HepG2 (cell line): ENCODE measurements around the gene BCAS1.

ENCODE experiments used
- ASH2L ChIP-seq: fragments of 300-600, 200-600 bp; sonication (generic); IDR thresholded peaks from 2 replicates; pipeline ENCODE4 v1.7.0; 2017; ENCODE audit warnings: low read depth, mild to moderate bottlenecking, moderate library complexity, mixed read lengths, low read length; ENCODE audit not compliant: insufficient read length
- KLF16 ChIP-seq, 2 experiments: sonication (generic) in 1 of 2; formaldehyde crosslinking in 1 of 2; IDR thresholded peaks; 2 replicates each; pipeline versions ENCODE4 v1.6.1 to v1.8.0; 2016 to 2023; ENCODE audit warnings: missing genetic modification reagents in 2 of 2, missing compliant biosample characterization in 1 of 2
- MTA1 ChIP-seq: sonication (generic); formaldehyde crosslinking; IDR thresholded peaks from 2 replicates; pipeline ENCODE4 v1.4.0; 2020; ENCODE audit warnings: missing genetic modification reagents, mild to moderate bottlenecking, borderline replicate concordance
- MYC ChIP-seq: sonication (generic); formaldehyde crosslinking; IDR thresholded peaks from 2 replicates; pipeline ENCODE4 v1.9.0; 2021; ENCODE audit warnings: missing genetic modification reagents, borderline replicate concordance
- NFATC3 ChIP-seq: sonication (generic); formaldehyde crosslinking; IDR thresholded peaks from 2 replicates; pipeline ENCODE4 v1.5.1; 2020; ENCODE audit warnings: mild to moderate bottlenecking, missing genetic modification reagents
- TF ChIP-seq, protein P1 (sequence below): sonication (generic); formaldehyde crosslinking; conservative IDR thresholded peaks from 2 replicates; pipeline ENCODE4 v1.4.0; 2020; ENCODE audit warnings: missing genetic modification reagents
- TF ChIP-seq, protein P2 (sequence below): sonication (generic); formaldehyde crosslinking; IDR thresholded peaks from 2 replicates; pipeline ENCODE4 v1.5.0; 2020; ENCODE audit warnings: mild to moderate bottlenecking, low read depth, missing genetic modification reagents, borderline replicate concordance
- TF ChIP-seq, protein P3 (sequence below): sonication (generic); formaldehyde crosslinking; IDR thresholded peaks from 2 replicates; pipeline ENCODE4 v1.8.0; 2022; ENCODE audit warnings: mild to moderate bottlenecking, missing genetic modification reagents; ENCODE audit not compliant: insufficient replicate concordance

DNA sequence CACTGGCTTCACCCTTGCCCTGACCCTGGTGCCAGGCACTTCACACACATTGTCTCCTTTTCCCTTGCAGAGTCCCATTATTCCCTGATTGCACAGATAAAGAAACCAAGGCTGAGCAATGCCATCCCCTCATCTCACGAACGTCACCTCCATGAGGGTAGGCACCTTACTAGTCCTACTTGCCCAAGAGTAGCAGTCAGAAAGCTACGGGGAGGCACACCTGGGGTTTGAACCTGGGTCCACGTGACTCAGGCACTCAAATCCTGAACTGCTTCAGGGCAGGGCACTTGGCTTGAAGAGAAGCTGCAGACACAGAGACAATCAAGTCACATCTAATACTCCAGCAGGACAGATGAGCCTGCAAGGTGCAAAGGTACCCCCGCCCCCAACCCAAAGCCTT, 1.9 kb downstream of the BCAS1 start:
- TF ChIP-seq, protein P1, sequence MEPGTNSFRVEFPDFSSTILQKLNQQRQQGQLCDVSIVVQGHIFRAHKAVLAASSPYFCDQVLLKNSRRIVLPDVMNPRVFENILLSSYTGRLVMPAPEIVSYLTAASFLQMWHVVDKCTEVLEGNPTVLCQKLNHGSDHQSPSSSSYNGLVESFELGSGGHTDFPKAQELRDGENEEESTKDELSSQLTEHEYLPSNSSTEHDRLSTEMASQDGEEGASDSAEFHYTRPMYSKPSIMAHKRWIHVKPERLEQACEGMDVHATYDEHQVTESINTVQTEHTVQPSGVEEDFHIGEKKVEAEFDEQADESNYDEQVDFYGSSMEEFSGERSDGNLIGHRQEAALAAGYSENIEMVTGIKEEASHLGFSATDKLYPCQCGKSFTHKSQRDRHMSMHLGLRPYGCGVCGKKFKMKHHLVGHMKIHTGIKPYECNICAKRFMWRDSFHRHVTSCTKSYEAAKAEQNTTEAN (CRISPR knock-in tag) = no peak
- TF ChIP-seq KLF16 (CRISPR knock-in tag; IDR thresholded peaks at IDR 0.05) (no peak), NFATC3 (CRISPR knock-in tag) (no peak), MYC (CRISPR knock-in tag) (no peak), ASH2L (no peak), MTA1 (CRISPR knock-in tag) (no peak)
- TF ChIP-seq, protein P2, sequence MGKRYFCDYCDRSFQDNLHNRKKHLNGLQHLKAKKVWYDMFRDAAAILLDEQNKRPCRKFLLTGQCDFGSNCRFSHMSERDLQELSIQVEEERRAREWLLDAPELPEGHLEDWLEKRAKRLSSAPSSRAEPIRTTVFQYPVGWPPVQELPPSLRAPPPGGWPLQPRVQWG (CRISPR knock-in tag) = no peak
- TF ChIP-seq, protein P3, sequence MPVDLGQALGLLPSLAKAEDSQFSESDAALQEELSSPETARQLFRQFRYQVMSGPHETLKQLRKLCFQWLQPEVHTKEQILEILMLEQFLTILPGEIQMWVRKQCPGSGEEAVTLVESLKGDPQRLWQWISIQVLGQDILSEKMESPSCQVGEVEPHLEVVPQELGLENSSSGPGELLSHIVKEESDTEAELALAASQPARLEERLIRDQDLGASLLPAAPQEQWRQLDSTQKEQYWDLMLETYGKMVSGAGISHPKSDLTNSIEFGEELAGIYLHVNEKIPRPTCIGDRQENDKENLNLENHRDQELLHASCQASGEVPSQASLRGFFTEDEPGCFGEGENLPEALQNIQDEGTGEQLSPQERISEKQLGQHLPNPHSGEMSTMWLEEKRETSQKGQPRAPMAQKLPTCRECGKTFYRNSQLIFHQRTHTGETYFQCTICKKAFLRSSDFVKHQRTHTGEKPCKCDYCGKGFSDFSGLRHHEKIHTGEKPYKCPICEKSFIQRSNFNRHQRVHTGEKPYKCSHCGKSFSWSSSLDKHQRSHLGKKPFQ (CRISPR knock-in tag) = no peak
